Tongue (tissue), 2 donors: ENCODE measurements around the gene ABHD1. TPM values are rescaled to one million over a fixed set of nuclear protein-coding genes. Genes with fewer than 3 reads are reported as not detected.

Source experiments
- DNase-seq: peaks from one replicate; pipeline ENCODE4 v3.0.0-alpha.2; 2015
- total RNA-seq: library from RNA; depleted of rRNA; stranded (reverse); fragments of >200 nt; gene quantifications from one replicate; pipeline ENCODE4 v1.2.3, GENCODE V29; 2014

Gene ABHD1
- total RNA-seq, 1 donor from 2014 or later, result 1.3 TPM

GRCh38 chr2:27136751-27137150 lies 13.1 kb downstream of the ABHD1 start:
- DNase-seq, result no peak

- no peak for DNase-seq
These were observed 13.8 kb downstream of the ABHD1 start for GRCh38 chr2:27137322-27137935.

- no peak for DNase-seq
These were observed 14.5 kb downstream of the ABHD1 start for GRCh38 chr2:27138111-27138510.

- no peak for DNase-seq
These were observed 15.7 kb downstream of the ABHD1 start, which contains the start of gene PRR30 for GRCh38 chr2:27139310-27139709. PRR30 (minus strand) TSS chr2:27139410; CDS start chr2:27138329, 1,081 bp downstream.

- no peak for DNase-seq
These were observed 19.7 kb downstream of the ABHD1 start for GRCh38 chr2:27143285-27143684.

GRCh38 chr2:27145682-27146081 lies 22.1 kb downstream of the ABHD1 start:
- DNase-seq, result no peak

GRCh38 chr2:27147935-27148334 lies 24.3 kb downstream of the ABHD1 start:
- no peak for DNase-seq

GRCh38 chr2:27148801-27149439 lies 25.3 kb downstream of the ABHD1 start, which contains the start of gene TCF23:
TCF23 (plus strand) TSS chr2:27149004; CDS start chr2:27149134, 130 bp downstream.
- DNase-seq, result no peak

GRCh38 chr2:27149570-27150405 lies 26.2 kb downstream of the ABHD1 start:
- no peak for DNase-seq

- DNase-seq, result no peak
These were observed 27.1 kb downstream of the ABHD1 start for GRCh38 chr2:27150639-27151230.

GRCh38 chr2:27152102-27152795 lies 28.6 kb downstream of the ABHD1 start:
- DNase-seq, result no peak

- DNase-seq, result no peak
These were observed 29.3 kb downstream of the ABHD1 start for GRCh38 chr2:27152796-27153464.

- DNase-seq, result no peak
These were observed 30.9 kb downstream of the ABHD1 start for GRCh38 chr2:27154488-27154887.

GRCh38 chr2:27155069-27155520 lies 31.5 kb downstream of the ABHD1 start:
- DNase-seq, result no peak

GRCh38 chr2:27158468-27158867 lies 34.9 kb downstream of the ABHD1 start:
- DNase-seq, result no peak

- DNase-seq, result no peak
These were observed 35.7 kb downstream of the ABHD1 start for GRCh38 chr2:27159271-27159670.

- DNase-seq, result no peak
These were observed 36.6 kb downstream of the ABHD1 start for GRCh38 chr2:27160191-27160590.

- no peak for DNase-seq
These were observed 38.8 kb downstream of the ABHD1 start for GRCh38 chr2:27162151-27163121.

GRCh38 chr2:27164960-27165763 lies 41.5 kb downstream of the ABHD1 start:
- DNase-seq, result no peak
